GM10266 (cell line): ENCODE data around the gene CA5A.
A peak's percentile ranks its signal among the peaks of the same experiment; 100 is the strongest.

Experiments
- DNase-seq: peaks from one replicate; pipeline ENCODE4 v3.0.0; 2012; ENCODE audit errors: extremely low spot score
- CTCF ChIP-seq: IDR thresholded peaks from 2 replicates; pipeline ENCODE4 v1.5.1; 2012; ENCODE audit warnings: mild to moderate bottlenecking, low read depth; ENCODE audit not compliant: control insufficient read depth, insufficient read depth; ENCODE audit errors: missing control alignments

CA5A gene

GRCh38 chr16:87924041-87924810 lies 12.1 kb downstream of the CA5A start:
- TF ChIP-seq CTCF = no peak
- DNase-seq = peak; percentile 85

- DNase-seq = no peak
- no peak for TF ChIP-seq CTCF
Measured at GRCh38 chr16:87922250-87922871, 14.0 kb downstream of the CA5A start.

GRCh38 chr16:87921236-87921773 lies 15.0 kb downstream of the CA5A start:
- TF ChIP-seq CTCF = no peak
- no peak for DNase-seq

GRCh38 chr16:87919681-87919994 lies 16.7 kb downstream of the CA5A start:
- DNase-seq = no peak

GRCh38 chr16:87918866-87919680 lies 17.3 kb downstream of the CA5A start:
- DNase-seq = no peak
- TF ChIP-seq CTCF = no peak

More at GRCh38 chr16:87919681-87919994, 16.7 kb downstream of the CA5A start:
- TF ChIP-seq CTCF = no peak

GRCh38 chr16:87918338-87918737 lies 18.0 kb downstream of the CA5A start:
- no peak for DNase-seq
- TF ChIP-seq CTCF = no peak
